ENCODE results near the gene HPF1.

DNA sequence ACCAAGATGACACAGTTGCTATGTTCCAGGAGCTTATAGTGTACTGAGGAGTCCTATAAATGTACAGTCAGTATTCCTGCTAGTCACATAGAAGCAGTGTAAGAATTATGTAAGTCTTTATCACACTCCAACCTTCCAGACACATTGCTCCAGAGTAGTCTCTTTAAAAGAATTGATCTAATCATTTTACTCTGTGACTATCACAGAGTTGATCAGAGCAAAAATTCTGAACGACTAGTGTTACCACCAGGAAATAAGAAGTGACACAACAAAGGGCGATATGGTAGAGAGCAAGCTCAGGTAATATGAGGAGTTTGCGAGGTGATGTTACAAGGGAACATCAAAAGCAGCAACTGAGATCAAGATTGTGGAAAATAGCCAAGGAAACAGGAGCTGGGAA is 9.0 kb upstream of the HPF1 start:
- TF ChIP-seq, protein P1, sequence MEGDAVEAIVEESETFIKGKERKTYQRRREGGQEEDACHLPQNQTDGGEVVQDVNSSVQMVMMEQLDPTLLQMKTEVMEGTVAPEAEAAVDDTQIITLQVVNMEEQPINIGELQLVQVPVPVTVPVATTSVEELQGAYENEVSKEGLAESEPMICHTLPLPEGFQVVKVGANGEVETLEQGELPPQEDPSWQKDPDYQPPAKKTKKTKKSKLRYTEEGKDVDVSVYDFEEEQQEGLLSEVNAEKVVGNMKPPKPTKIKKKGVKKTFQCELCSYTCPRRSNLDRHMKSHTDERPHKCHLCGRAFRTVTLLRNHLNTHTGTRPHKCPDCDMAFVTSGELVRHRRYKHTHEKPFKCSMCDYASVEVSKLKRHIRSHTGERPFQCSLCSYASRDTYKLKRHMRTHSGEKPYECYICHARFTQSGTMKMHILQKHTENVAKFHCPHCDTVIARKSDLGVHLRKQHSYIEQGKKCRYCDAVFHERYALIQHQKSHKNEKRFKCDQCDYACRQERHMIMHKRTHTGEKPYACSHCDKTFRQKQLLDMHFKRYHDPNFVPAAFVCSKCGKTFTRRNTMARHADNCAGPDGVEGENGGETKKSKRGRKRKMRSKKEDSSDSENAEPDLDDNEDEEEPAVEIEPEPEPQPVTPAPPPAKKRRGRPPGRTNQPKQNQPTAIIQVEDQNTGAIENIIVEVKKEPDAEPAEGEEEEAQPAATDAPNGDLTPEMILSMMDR (IDR thresholded peaks at IDR 0.05; ENCODE audit: insufficient read depth, low read length, poor library complexity, severe bottlenecking): no peak
- no peak for TF ChIP-seq EZH2phosphoT487 (conservative IDR thresholded peaks at IDR 0.05; ENCODE audit: low read length)

Measured in SU-DHL-6 (cell line).